8988T (cell line): ENCODE measurements around the gene TMEM131L.
"Not testable (repeated sequence)": the region's sequence is repeated elsewhere in the genome, so short reads cannot be mapped to it uniquely, and the experiment has no call there.

ENCODE experiments used
- DNase-seq: peaks from one replicate; pipeline ENCODE4 v3.0.0; 2011

The TMEM131L gene

GRCh38 chr4:153637201-153637600, 171.0 kb downstream of the TMEM131L start:
- DNase-seq, result no peak

- no peak for DNase-seq
These were observed 171.9 kb downstream of the TMEM131L start for GRCh38 chr4:153638011-153638410.

- no peak for DNase-seq
These were observed 172.8 kb downstream of the TMEM131L start for GRCh38 chr4:153638999-153639398.

GRCh38 chr4:153639833-153640802, 174.0 kb downstream of the TMEM131L start:
- no peak for DNase-seq

GRCh38 chr4:153641532-153641931, 175.4 kb downstream of the TMEM131L start:
- no peak for DNase-seq

GRCh38 chr4:153643406-153644383, 177.5 kb downstream of the TMEM131L start:
- DNase-seq, result no peak

GRCh38 chr4:153645183-153645582, 179.0 kb downstream of the TMEM131L start:
- no peak for DNase-seq

GRCh38 chr4:153646261-153646660, 180.1 kb downstream of the TMEM131L start:
- no peak for DNase-seq

GRCh38 chr4:153646978-153647377, 180.8 kb downstream of the TMEM131L start:
- no peak for DNase-seq

- no peak for DNase-seq
These were observed 181.8 kb downstream of the TMEM131L start for GRCh38 chr4:153647975-153648374.

GRCh38 chr4:153649572-153649991, 183.4 kb downstream of the TMEM131L start:
- DNase-seq, result no peak

- DNase-seq, result no peak
These were observed 185.0 kb downstream of the TMEM131L start for GRCh38 chr4:153651116-153651515.

- DNase-seq, result no peak
These were observed 185.4 kb downstream of the TMEM131L start for GRCh38 chr4:153651587-153651986.

- DNase-seq, result no peak
These were observed 186.1 kb downstream of the TMEM131L start for GRCh38 chr4:153652051-153652784.

- DNase-seq, result no peak
These were observed 188.9 kb downstream of the TMEM131L start for GRCh38 chr4:153655002-153655541.

GRCh38 chr4:153655928-153656327, 189.8 kb downstream of the TMEM131L start:
- DNase-seq, result no peak

- DNase-seq, result no peak
These were observed 195.2 kb downstream of the TMEM131L start for GRCh38 chr4:153661215-153661822.

GRCh38 chr4:153661908-153662307, 195.7 kb downstream of the TMEM131L start:
- DNase-seq, result no peak

- no peak for DNase-seq
These were observed 197.5 kb downstream of the TMEM131L start for GRCh38 chr4:153663667-153664066.

GRCh38 chr4:153666505-153666904, 200.3 kb downstream of the TMEM131L start:
- DNase-seq, result not testable (repeated sequence)

- no peak for DNase-seq
These were observed 202.5 kb downstream of the TMEM131L start for GRCh38 chr4:153668647-153669046.

GRCh38 chr4:153669838-153670237, 203.7 kb downstream of the TMEM131L start:
- no peak for DNase-seq
